Stimulated activated naive CD8-positive, alpha-beta T cell treated with anti-CD3 and anti-CD28 coated beads, Interleukin-15, amount 100 ng/mL, for 72 hours (primary cell): Measurements from ENCODE around the gene TICAM1.

Source experiments
- ATAC-seq: fragments of 150-1000 bp; cut with Tn5 transposase; 2 replicates; pipeline ENCODE4 v1.10.0; 2021; ENCODE audit warnings: mild to moderate bottlenecking, moderate library complexity
- DNase-seq, 2 donors: peaks; one replicate each; pipeline ENCODE4 v3.0.0; 2021 to 2022
- H3K27ac Mint-ChIP-seq, 2 donors: one replicate each; pipeline ENCODE4 v1.8.0; 2022; ENCODE audit warnings: mild to moderate bottlenecking in 2 of 2, mixed read lengths in 2 of 2, moderate library complexity in 2 of 2
- H3K27me3 Mint-ChIP-seq: one replicate; pipeline ENCODE4 v1.8.0; 2022; ENCODE audit warnings: mixed read lengths
- H3K4me1 Mint-ChIP-seq: one replicate; pipeline ENCODE4 v1.8.0; 2022; ENCODE audit warnings: mild to moderate bottlenecking, mixed read lengths
- H3K4me3 Mint-ChIP-seq, 2 donors: one replicate each; pipeline ENCODE4 v1.8.0; 2022; ENCODE audit warnings: mild to moderate bottlenecking in 2 of 2, mixed read lengths in 2 of 2, moderate library complexity in 1 of 2
- H3K9me3 Mint-ChIP-seq, 2 donors: one replicate each; pipeline ENCODE4 v1.8.0; 2022; ENCODE audit warnings: mixed read lengths in 2 of 2

TICAM1 gene

DNA sequence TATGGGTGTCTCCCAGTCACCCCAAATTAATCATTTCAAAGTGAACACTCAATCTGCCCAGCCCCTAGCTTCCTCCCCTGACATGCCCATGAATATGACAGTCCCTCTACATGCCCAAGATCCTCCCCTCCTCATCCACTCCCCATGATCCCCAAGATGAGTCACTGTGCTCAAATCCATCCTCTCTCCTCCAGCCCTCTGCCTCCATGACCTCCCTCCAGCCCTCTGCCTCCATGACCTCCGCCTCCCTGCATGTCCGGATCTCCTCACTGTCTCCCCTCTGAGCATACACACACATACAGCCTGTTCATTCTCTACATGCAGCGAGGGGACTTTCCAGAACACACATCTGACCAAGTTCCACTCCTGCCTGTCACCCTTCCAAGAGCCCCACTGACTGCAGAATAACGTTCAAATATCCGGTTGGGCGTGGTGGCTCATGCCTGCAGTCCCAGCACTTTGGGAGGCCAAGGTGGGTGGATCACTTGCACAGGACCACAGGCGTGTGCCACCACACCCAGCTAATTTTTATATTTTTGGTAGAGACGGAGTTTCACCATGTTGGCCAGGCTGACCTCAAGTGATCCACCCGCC lies 58.4 kb downstream of the TICAM1 start:
- DNase-seq (no peak), ATAC-seq (no peak)
- Mint-ChIP-seq H3K4me3 (no peak overlapping the region), H3K27ac (no peak overlapping the region), H3K4me1 (no peaks in the 10 kb centered on the region), H3K9me3 (peaks cover 0 to 7% of the 10 kb centered on the region in 2 donors), H3K27me3 (peaks cover 34% of the 10 kb centered on the region)

DNA sequence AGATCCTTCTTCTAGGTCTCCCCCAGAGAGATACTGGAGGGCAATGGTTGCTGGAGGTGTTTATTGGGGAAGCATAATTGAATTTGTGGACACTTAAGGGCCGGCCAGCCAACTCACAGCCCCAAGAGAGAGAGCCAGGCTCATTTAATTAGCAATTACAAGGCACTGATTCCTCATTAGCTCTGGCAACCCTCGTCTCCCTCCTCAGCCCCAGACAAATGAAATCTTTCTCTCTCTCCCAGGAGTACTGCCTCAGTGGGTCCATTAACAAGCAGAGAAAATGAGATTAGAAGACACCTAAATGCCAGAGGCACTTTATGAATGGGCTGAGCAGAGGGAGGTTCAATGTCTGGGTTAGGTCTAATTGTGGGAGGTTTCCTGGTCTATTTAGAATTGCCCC lies 58.9 kb downstream of the TICAM1 start:
- no peaks in the 10 kb centered on the region for H3K4me1 Mint-ChIP-seq
- peaks cover 0 to 7% of the 10 kb centered on the region in 2 donors for H3K9me3 Mint-ChIP-seq
- ATAC-seq (no peak), DNase-seq (no peak)
- H3K27ac Mint-ChIP-seq: no peak overlapping the region
- no peak overlapping the region for H3K4me3 Mint-ChIP-seq
- H3K27me3 Mint-ChIP-seq: peaks cover 34% of the 10 kb centered on the region

DNA sequence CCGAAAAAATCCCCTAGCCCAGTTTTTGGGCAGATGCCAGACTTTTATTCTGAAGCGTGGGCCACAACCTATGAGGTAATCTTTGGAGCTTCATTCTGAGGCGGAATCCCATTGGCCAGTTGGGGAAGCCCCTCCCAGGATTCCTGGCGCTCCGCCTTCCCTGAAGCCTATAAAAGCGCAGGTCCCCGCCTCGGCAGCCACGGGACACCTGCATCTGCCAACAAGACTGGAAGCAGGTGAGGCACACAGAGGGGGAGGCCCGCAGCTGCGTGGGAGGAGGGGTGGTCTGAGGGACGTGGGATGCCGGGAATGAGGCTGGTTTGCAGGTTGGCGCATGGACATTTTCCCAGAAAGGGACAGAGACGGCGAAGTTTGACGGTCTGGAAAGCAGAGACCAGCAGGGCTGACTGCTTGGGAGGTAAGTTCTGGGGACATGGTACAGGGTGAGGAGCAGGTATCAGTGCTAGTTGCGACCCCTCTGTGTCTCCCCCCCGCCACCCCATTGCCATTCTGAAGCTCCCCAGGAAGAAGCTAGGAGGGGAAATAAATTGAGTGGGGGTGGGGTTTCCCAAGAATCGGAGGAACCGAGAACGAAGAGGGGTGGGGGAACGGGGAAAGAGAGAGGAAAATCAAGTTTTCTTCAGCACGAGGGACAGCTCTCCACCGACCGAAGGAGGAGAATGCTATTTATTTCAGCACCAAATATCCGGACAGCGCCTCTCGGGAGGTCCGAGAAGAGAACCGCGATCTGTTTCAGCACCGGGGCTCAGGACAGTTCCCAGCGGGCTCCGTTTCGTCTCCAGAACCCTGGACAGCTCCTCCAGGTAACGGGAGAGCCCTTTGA lies 62.4 kb downstream of the TICAM1 start:
- no peaks in the 10 kb centered on the region for H3K4me1 Mint-ChIP-seq
- H3K4me3 Mint-ChIP-seq: no peak overlapping the region
- ATAC-seq (peak; percentile 52), DNase-seq (peak; percentile 76 to 79)
- peak overlapping the region in 1 of 2 donors; percentile 24 for H3K27ac Mint-ChIP-seq
- peaks cover 0 to 7% of the 10 kb centered on the region in 2 donors for H3K9me3 Mint-ChIP-seq
- peaks cover 37% of the 10 kb centered on the region for H3K27me3 Mint-ChIP-seq
